Stimulated activated CD8-positive, alpha-beta memory T cell treated with anti-CD3 and anti-CD28 coated beads, Interleukin-4, amount 100 ng/mL, for 1 hour (primary cell): ENCODE measurements around the gene ABCG8.
A peak's percentile ranks its signal among the peaks of the same experiment; 100 is the strongest.

Experiments
- DNase-seq, 2 donors: peaks; one replicate each; pipeline ENCODE4 v3.0.0-alpha.2; 2020; ENCODE audit warnings: low read depth in 2 of 2, low spot score in 1 of 2

Gene ABCG8

DNA sequence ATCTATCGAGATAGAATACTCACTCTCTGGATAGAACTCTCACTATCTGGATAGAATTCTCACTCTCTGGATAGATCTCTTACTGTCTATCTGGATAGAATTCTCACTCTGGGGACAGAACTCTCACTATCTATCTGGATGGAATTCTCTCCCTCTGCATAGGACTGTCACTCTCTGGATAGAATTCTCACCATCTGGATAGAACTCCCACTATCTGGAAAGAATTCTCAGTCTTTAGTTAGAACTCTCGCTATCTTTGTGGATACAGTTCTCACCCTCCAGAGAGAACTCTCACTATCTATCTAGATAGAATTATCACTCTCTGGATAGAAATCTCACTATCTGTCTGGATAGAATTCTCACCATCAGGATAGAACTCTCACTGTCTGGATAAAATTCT, 16.5 kb downstream of the ABCG8 start:
- no peak for DNase-seq

GRCh38 chr2:43872151-43872550, 33.4 kb downstream of the ABCG8 start:
- no peak for DNase-seq

GRCh38 chr2:43874776-43875451, 36.1 kb downstream of the ABCG8 start:
- no peak for DNase-seq

DNA sequence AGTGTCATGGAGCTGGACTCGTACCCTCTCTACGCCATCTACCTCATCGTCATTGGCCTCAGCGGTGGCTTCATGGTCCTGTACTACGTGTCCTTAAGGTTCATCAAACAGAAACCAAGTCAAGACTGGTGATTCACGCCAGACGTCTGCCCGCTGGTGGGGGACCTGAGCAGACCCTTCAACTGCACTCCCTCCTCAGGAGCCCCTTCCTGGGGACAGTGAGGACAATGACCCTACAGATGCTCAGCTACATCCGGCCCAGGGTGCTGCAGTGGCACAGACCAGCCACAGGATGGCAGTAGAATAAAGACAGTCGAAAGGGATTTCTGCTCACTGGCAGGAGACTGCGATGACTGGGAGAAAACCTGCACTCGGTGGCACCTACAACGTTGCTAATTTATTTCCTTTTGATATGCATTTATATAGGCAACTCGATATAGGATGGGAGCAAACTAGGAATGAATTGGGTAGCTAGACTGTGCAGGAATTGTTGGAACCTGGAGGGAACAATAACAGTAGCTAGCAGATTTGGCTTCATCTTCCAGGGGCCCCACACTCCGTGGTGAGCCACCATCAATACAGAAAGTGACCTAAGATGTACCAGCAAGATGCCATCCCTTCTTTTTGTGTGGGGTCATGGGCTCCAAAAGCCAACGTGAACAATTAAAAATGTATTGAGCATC, 39.2 kb downstream of the ABCG8 start:
- DNase-seq, result peak; percentile 5 to 27

GRCh38 chr2:43879261-43879660, 40.5 kb downstream of the ABCG8 start:
- DNase-seq, result no peak

- DNase-seq, result no peak
These were observed 41.7 kb downstream of the ABCG8 start for GRCh38 chr2:43880471-43880870.

DNA sequence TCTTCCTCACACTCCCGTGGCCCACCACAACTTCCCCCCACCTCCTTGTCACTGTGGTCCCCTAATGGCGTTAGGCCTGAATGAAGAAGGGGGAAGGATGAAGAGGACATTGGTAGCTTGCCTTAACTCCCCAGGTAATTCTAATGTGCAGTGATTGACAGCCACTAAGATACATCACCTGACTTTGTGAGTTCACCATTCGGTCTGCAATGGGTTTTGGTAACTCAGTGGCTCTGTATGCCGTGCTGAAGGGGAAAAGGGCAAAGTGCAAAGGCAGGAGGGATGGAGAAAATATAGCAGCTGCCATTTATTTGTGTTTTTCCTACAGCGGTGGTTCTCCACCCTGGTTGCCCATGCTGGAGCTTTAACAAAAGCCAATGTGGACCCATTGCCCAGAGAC, 42.2 kb downstream of the ABCG8 start:
- DNase-seq, result no peak

GRCh38 chr2:43882312-43882711, 43.5 kb downstream of the ABCG8 start:
- DNase-seq, result no peak

- no peak for DNase-seq
These were observed 45.9 kb downstream of the ABCG8 start for GRCh38 chr2:43884689-43885088.

DNA sequence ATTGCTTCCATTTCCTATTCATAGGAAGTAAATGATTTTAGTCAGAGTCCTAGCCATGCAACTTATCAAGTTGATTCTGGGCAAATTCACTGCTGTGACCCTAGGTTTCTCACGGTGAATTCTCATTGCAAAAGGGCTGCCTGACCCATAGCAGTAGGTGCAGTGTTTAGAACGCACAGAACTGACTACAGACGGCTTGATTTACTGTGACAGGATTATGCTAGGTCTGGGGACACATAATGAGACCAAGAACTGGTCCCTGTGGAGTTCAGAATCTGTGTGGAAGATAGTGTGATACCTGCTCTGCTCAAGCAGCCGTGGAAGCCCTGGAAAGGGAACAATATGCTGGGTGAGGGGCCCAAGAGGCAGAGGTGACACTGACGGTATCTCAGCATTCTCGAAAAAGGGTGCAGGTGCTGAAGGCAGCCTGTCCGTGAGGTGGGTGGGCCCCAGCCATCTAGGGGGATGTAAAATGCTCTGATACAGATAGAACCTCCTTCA, 46.4 kb downstream of the ABCG8 start:
- DNase-seq, result no peak

- no peak for DNase-seq
These were observed 48.4 kb downstream of the ABCG8 start for GRCh38 chr2:43887176-43887575.

GRCh38 chr2:43889416-43889815, 50.6 kb downstream of the ABCG8 start:
- no peak for DNase-seq

DNA sequence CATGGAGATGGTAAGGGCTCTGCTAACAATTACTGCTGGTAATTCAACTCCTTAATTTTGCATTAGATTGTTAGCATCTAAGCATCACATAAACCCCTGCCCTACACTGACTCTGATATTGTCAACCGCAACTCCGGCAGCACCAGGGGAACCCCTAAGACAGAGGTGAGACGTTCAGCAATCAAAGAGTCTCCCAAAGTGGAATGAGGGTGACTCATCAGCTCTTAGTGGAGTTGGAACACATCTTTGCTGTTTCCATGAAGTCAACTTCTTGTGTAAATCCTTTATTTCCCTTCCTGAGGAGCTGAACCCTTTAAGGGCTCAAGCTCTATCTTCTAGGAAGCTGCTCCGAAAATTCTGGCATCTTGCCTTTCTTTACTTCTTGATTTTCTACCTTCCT, 52.1 kb downstream of the ABCG8 start:
- no peak for DNase-seq

DNA sequence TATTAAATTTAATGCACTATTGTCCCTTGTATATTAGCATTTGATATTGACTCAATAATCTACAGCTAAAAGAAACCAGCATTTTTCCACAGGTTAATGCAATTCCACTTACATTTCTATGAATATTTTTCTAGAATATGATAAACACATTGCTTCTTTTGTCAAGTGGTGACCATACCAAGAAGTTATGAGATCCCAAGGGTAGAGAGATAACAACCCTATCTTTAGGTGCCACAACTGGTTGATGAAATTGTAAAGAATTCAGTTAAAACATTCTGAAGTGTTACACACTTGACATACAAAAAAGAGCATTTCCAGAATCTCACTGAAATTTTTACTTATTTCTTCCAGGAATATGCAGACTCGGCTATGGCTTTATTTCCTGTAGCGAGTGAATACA, 56.0 kb downstream of the ABCG8 start:
- no peak for DNase-seq

GRCh38 chr2:43896906-43897305, 58.1 kb downstream of the ABCG8 start:
- DNase-seq, result no peak

- DNase-seq, result no peak
These were observed 58.7 kb downstream of the ABCG8 start for GRCh38 chr2:43897492-43897891.

DNA sequence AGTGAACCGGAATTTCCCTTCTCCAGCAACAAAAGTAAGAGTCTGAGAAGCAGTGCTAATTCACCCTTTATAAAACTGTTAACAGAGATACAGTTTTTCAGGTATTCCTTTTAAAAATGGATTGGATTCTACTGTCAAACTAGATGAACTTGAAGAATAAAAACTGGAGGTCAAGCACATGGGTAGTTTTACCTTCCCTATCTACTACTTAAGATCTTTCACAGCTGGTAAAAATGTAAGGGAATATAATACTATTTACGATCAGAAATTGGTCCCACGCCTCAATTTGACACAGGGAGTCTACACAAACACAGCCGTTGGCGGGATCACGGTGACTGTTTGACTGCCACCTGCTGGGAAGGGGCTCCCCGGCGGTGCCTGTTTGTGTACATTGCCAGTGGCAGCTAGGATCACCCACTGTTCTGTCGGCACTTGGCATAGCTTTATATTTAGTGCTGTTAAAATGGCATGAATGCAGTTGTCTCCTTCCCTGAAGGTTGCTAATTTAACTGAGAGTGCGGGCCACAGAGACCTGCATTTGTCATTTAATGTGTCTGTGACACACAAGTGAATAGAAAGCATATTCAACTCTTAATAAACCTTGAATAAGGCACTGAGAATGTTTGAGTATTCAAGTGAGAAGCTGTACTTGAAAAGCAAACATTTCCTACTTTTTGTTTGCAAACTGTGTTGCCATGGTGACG, 59.5 kb downstream of the ABCG8 start:
- no peak for DNase-seq

DNA sequence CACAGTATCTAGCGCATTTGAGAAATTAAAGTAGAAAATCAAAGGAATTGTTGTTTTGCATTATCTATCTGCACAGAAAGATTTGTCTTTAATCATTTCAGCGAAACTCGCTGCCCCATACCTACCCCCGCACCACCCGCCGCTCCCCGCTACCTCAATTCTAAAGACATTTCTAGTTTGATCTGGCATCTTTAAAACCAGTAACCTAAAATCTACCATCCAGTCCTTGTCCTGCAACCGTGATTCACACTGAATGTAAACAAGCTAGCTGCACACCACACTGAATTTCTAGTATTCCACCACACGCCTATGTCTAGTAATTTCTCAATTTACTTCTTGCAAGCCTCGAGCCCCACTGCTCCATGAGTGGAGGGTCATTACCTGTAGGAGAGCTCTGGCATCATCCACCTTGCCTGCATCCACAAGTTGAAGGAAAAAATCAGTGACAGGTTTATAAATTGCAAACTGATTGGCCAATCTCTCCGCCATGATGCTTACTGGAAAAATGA, 60.1 kb downstream of the ABCG8 start:
- DNase-seq, result no peak

GRCh38 chr2:43899589-43899988, 60.8 kb downstream of the ABCG8 start:
- no peak for DNase-seq

- no peak for DNase-seq
These were observed 66.6 kb downstream of the ABCG8 start for GRCh38 chr2:43905371-43905803.

DNA sequence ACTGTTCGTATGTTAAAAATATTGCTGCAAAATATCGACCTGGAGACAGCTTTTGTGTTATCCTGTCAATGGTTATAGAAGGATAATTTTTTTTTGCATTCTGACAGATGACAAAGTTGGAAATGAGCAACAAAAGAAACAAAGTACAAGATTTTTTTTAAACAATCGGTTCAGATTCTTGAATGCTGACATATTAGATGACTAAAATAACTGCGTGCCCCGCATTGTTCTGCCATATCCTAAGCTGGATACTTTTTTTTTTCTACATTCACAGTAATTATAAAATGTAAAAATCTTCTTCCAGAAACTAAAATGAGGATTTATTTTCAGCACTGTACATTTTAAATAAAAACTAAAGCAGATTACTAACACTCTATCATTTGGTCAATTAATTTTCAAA, 67.1 kb downstream of the ABCG8 start:
- no peak for DNase-seq
